NB4 (cell line): ENCODE data around the gene MGMT.

Source experiments
- CTCF ChIP-seq: IDR thresholded peaks from one replicate; pipeline ENCODE4 v1.5.1; 2012; ENCODE audit warnings: low read depth, low read length
- MAX ChIP-seq: IDR thresholded peaks from 2 replicates; pipeline ENCODE4 v1.6.1; 2011; ENCODE audit warnings: low read depth, low read length
- MYC ChIP-seq: IDR thresholded peaks from 2 replicates; pipeline ENCODE4 v1.6.1; 2011; ENCODE audit warnings: low read depth, low read length
- POLR2A ChIP-seq: IDR thresholded peaks from 2 replicates; pipeline ENCODE4 v1.6.1; 2011; ENCODE audit warnings: mild to moderate bottlenecking; ENCODE audit not compliant: insufficient read length; ENCODE audit errors: extremely low read depth

- TF ChIP-seq CTCF = no peak
- TF ChIP-seq POLR2A = no peak
- no peak for TF ChIP-seq MAX
- TF ChIP-seq MYC = no peak
Observed at GRCh38 chr10:129655679-129656031, 188.6 kb downstream of the MGMT start.
